HCT116 (cell line): ENCODE data around the gene USP27X. TPM values are rescaled to one million over a fixed set of nuclear protein-coding genes. Genes with fewer than 3 reads are reported as not detected.

Source experiments
- ATAC-seq: fragments of 200-7000 bp; cut with Tn5 transposase; 2 replicates; pipeline ENCODE4 v1.9.1; 2020; ENCODE audit warnings: mild to moderate bottlenecking, moderate library complexity
- BruUV-seq: library from RNA; stranded (reverse); fragments of 400-500 nt; replicated peaks from 2 replicates; lab custom pipeline; 2021; lab: Mats Ljungman, UMichigan
- CTCF ChIA-PET: fragments of 300-600 bp; sonication (Branson Sonifier 250); formaldehyde crosslinking; loops from one replicate; lab custom pipeline; 2021; ENCODE audit warnings: antibody characterized with exemption; lab: Charles Lee
- POLR2A ChIA-PET: fragments of 300-600, 350-600 bp; sonication (Branson Sonifier 250); formaldehyde crosslinking; loops from one replicate; lab custom pipeline; 2021; ENCODE audit warnings: antibody characterized with exemption; lab: Charles Lee
- RAD21 ChIA-PET, 2 experiments: fragments of 300-600 bp; sonication (Branson Sonifier 250); formaldehyde crosslinking; loops; one replicate each; lab custom pipeline; 2023; ENCODE audit warnings: low total read pairs in 2 of 2; ENCODE audit not compliant: uncharacterized antibody in 2 of 2, unreplicated experiment in 2 of 2, low non-redundant PET in 1 of 2; lab: Charles Lee
- DNase-seq: peaks from one replicate; pipeline ENCODE4 v3.0.0-alpha.2; 2010; ENCODE audit warnings: low read depth, low spot score
- H2AFZ ChIP-seq: fragments of 200-600 bp; shearing (Covaris generic), sonication (generic); 2 replicates; pipeline ENCODE4 v1.6.1; 2017; ENCODE audit warnings: low read depth, mixed run types, mixed read lengths, antibody characterized with exemption, low read length; ENCODE audit not compliant: poor library complexity, severe bottlenecking
- H3K27ac ChIP-seq: 2 replicates; pipeline ENCODE4 v1.5.1; 2012; ENCODE audit warnings: low read depth, low read length
- H3K27me3 ChIP-seq: fragments of 200-600 bp; sonication (generic); 2 replicates; pipeline ENCODE4 v1.6.1; 2016; ENCODE audit warnings: mixed run types, low read length, mixed read lengths; ENCODE audit not compliant: insufficient read depth
- H3K36me3 ChIP-seq, 2 experiments: fragments of 200-500 bp in 1 of 2; fragments of 200-600 bp in 1 of 2; sonication (Bioruptor generic) in 1 of 2; sonication (generic) in 1 of 2; 2 replicates each; pipeline versions ENCODE4 v1.5.1 to v1.6.1; 2014 to 2016; ENCODE audit warnings: low read length in 2 of 2, inconsistent platforms in 1 of 2, mixed read lengths in 1 of 2, mixed run types in 1 of 2; ENCODE audit not compliant: insufficient read depth in 2 of 2, control insufficient read depth in 1 of 2
- H3K4me1 ChIP-seq, 2 experiments: fragments of 200-600 bp in 1 of 2; sonication (generic) in 1 of 2; 2 replicates each; pipeline versions ENCODE4 v1.5.1 to v1.6.1; 2012 to 2017; ENCODE audit warnings: low read length in 2 of 2, inconsistent platforms in 1 of 2, mild to moderate bottlenecking in 1 of 2, mixed read lengths in 1 of 2, mixed run types in 1 of 2, moderate library complexity in 1 of 2; ENCODE audit not compliant: insufficient read depth in 2 of 2, control insufficient read depth in 1 of 2
- H3K4me2 ChIP-seq: fragments of 200-600 bp; sonication (generic); 2 replicates; pipeline ENCODE4 v1.6.1; 2017; ENCODE audit warnings: mixed run types, low read length, mixed read lengths
- H3K4me3 ChIP-seq, 2 experiments: fragments of 200-600 bp in 1 of 2; sonication (generic) in 1 of 2; replicated peaks in 1 of 2; 2 replicates each; pipeline ENCODE4 v1.5.1; 2011 to 2016; ENCODE audit warnings: low read length in 2 of 2, control low read depth in 1 of 2, low read depth in 1 of 2, mild to moderate bottlenecking in 1 of 2, mixed read lengths in 1 of 2, mixed run types in 1 of 2
- H3K79me2 ChIP-seq: fragments of 200-600 bp; sonication (generic); 2 replicates; pipeline ENCODE4 v1.6.1; 2017; ENCODE audit warnings: mild to moderate bottlenecking, mixed run types, low read length, moderate library complexity, mixed read lengths; ENCODE audit not compliant: insufficient read depth
- H3K9ac ChIP-seq: fragments of 200-600 bp; sonication (generic); 2 replicates; pipeline ENCODE4 v1.6.1; 2016; ENCODE audit warnings: low read length, mixed read lengths
- H3K9me2 ChIP-seq: fragments of 200-600 bp; sonication (generic), shearing (Covaris generic); 2 replicates; pipeline ENCODE4 v1.6.1; 2017; ENCODE audit warnings: mixed run types, mild to moderate bottlenecking, moderate library complexity; ENCODE audit not compliant: insufficient read depth
- H3K9me3 ChIP-seq, 2 experiments: fragments of 200-500 bp in 1 of 2; fragments of 200-600 bp in 1 of 2; sonication (Bioruptor generic) in 1 of 2; sonication (generic) in 1 of 2; 2 replicates each; pipeline ENCODE4 v1.6.1; 2014 to 2017; ENCODE audit warnings: low read length in 2 of 2, mixed read lengths in 2 of 2, inconsistent platforms in 1 of 2, low read depth in 1 of 2, mild to moderate bottlenecking in 1 of 2, mixed run types in 1 of 2, moderate library complexity in 1 of 2; ENCODE audit not compliant: control insufficient read depth in 1 of 2, insufficient read depth in 1 of 2
- H4K20me1 ChIP-seq: fragments of 200-600 bp; sonication (generic), shearing (Covaris generic); 2 replicates; pipeline ENCODE4 v1.6.1; 2017; ENCODE audit warnings: mixed run types, mild to moderate bottlenecking, moderate library complexity; ENCODE audit not compliant: insufficient read depth
- CBX3 ChIP-seq: IDR thresholded peaks from 2 replicates; pipeline ENCODE4 v1.6.1; 2012; ENCODE audit warnings: low read depth
- EZH2 ChIP-seq: fragments of 200-600 bp; sonication (generic); IDR thresholded peaks from 2 replicates; pipeline ENCODE4 v1.6.1; 2017; ENCODE audit warnings: antibody characterized with exemption, mixed run types
- EZH2phosphoT487 ChIP-seq: fragments of 200-600 bp; IDR thresholded peaks from 2 replicates; pipeline ENCODE4 v1.6.1; 2018; ENCODE audit warnings: antibody characterized with exemption, borderline replicate concordance
- FOSL1 ChIP-seq: IDR thresholded peaks from 2 replicates; pipeline ENCODE4 v1.6.1; 2012; ENCODE audit warnings: low read depth
- JUND ChIP-seq: IDR thresholded peaks from 2 replicates; pipeline ENCODE4 v1.6.1; 2012
- POLR2AphosphoS5 ChIP-seq: IDR thresholded peaks from 2 replicates; pipeline ENCODE4 v1.6.1; 2011; ENCODE audit warnings: mild to moderate bottlenecking, low read depth, low read length, moderate library complexity
- REST ChIP-seq: IDR thresholded peaks from 2 replicates; pipeline ENCODE4 v1.6.1; 2012; ENCODE audit warnings: low read depth
- YY1 ChIP-seq: IDR thresholded peaks from 2 replicates; pipeline ENCODE4 v1.6.1; 2011; ENCODE audit warnings: low read length, low read depth, moderate library complexity, mild to moderate bottlenecking; ENCODE audit not compliant: insufficient replicate concordance; ENCODE audit errors: extremely low read depth
- ZBTB33 ChIP-seq: IDR thresholded peaks from 2 replicates; pipeline ENCODE4 v1.6.1; 2011; ENCODE audit warnings: mild to moderate bottlenecking, low read length, moderate library complexity; ENCODE audit not compliant: insufficient replicate concordance; ENCODE audit errors: extremely low read depth
- ZFX ChIP-seq: fragments of 450-650 bp; IDR thresholded peaks from 2 replicates; pipeline ENCODE4 v1.6.1; 2017
- intact Hi-C: fragments of 100-400 bp; cut with micrococcal nuclease; formaldehyde crosslinking; loops from 2 replicates; pipeline ENCODE4 v1.10.0; 2022
- total RNA-seq: library from RNA; stranded (reverse); gene quantifications from one replicate; pipeline ENCODE4 v1.2.1, GENCODE V29; 2021; ENCODE audit not compliant: unreplicated experiment

The USP27X gene
- total RNA-seq, 1 experiment from 2014 or later: 3.5 TPM

- H2AFZ ChIP-seq: no peak overlapping the region
- H3K27me3 ChIP-seq: no peaks in the 10 kb centered on the region
- DNase-seq: no peak
- no peaks in the 10 kb centered on the region for H3K9me3 ChIP-seq
- no peaks in the 10 kb centered on the region for H3K36me3 ChIP-seq
- TF ChIP-seq YY1 (no peak), CBX3 (no peak), EZH2phosphoT487 (no peak), ZBTB33 (no peak), JUND (no peak), REST (no peak), ZFX (no peak), EZH2 (no peak), POLR2AphosphoS5 (no peak), FOSL1 (no peak)
- TF ChIP-seq, all 23 proteins: peak for 0
- no TSS peak for BruUV-seq
- no peaks in the 10 kb centered on the region for H3K79me2 ChIP-seq
- CTCF ChIA-PET: no interaction called here
- POLR2A ChIA-PET: no interaction called here
- H3K4me2 ChIP-seq: no peak overlapping the region
- no peaks in the 10 kb centered on the region for H3K9me2 ChIP-seq
- no peak overlapping the region for H3K9ac ChIP-seq
- no peak for ATAC-seq
- RAD21 ChIA-PET: no interaction called here
- no peak overlapping the region for H3K27ac ChIP-seq
- intact Hi-C loops: no loop called here
- H3K4me1 ChIP-seq: no peaks in the 10 kb centered on the region
- no peaks in the 10 kb centered on the region for H4K20me1 ChIP-seq
- H3K4me3 ChIP-seq: no peak overlapping the region
Observed at GRCh38 chrX:49850028-49850427, 29.3 kb upstream of the USP27X start.
